Lung (tissue), 12 donors: ENCODE results near the gene PSMB5. TPM values are rescaled to one million over a fixed set of nuclear protein-coding genes. Genes with fewer than 3 reads are reported as not detected.

Source experiments
- ATAC-seq: fragments of 200-7000 bp; cut with Tn5 transposase; one replicate; pipeline ENCODE4 v1.9.1; 2020; ENCODE audit warnings: moderate number of reproducible peaks; ENCODE audit not compliant: insufficient read depth, low FRiP score
- DNase-seq, 3 donors: peaks; one replicate each; pipeline ENCODE4 v3.0.0-alpha.2; 2013 to 2017
- H3K27ac ChIP-seq, 2 donors: one replicate each; pipeline ENCODE4 v1.5.1; 2013; ENCODE audit warnings: mild to moderate bottlenecking in 2 of 2, moderate library complexity in 2 of 2, control low read depth in 1 of 2, inconsistent platforms in 1 of 2, low read depth in 1 of 2, low read length in 1 of 2
- H3K27me3 ChIP-seq, 3 donors: one replicate each; pipeline ENCODE4 v1.5.1; 2013; ENCODE audit warnings: low read length in 2 of 3; ENCODE audit not compliant: control insufficient read depth in 3 of 3, insufficient read depth in 3 of 3
- H3K36me3 ChIP-seq, 4 donors: one replicate each; pipeline ENCODE4 v1.5.1; 2013; ENCODE audit warnings: low read length in 4 of 4, mild to moderate bottlenecking in 1 of 4, moderate library complexity in 1 of 4; ENCODE audit not compliant: control insufficient read depth in 4 of 4, insufficient read depth in 4 of 4
- H3K4me1 ChIP-seq, 5 donors: one replicate each; pipeline ENCODE4 v1.5.1; 2013; ENCODE audit warnings: low read length in 5 of 5, mild to moderate bottlenecking in 2 of 5, moderate library complexity in 1 of 5; ENCODE audit not compliant: control insufficient read depth in 5 of 5, insufficient read depth in 5 of 5
- H3K4me3 ChIP-seq: one replicate; pipeline ENCODE4 v1.5.1; 2013; ENCODE audit warnings: mild to moderate bottlenecking, control low read depth, moderate library complexity
- H3K9ac ChIP-seq, 2 donors: one replicate each; pipeline ENCODE4 v1.5.1; 2013; ENCODE audit warnings: low read length in 2 of 2, control low read depth in 1 of 2; ENCODE audit not compliant: insufficient read depth in 1 of 2
- H3K9me3 ChIP-seq, 4 donors: one replicate each; pipeline ENCODE4 v1.5.1; 2013; ENCODE audit warnings: low read length in 3 of 4, mild to moderate bottlenecking in 1 of 4, moderate library complexity in 1 of 4; ENCODE audit not compliant: control insufficient read depth in 4 of 4, insufficient read depth in 3 of 4
- WGBS, 2 donors: extraction: QIAGEN DNeasy Blood & Tissue Kit; methylation state at CpG; one replicate each; pipeline ENCODE4 v1.1.7; 2013; 5-methylcytosine and 5-hydroxymethylcytosine counted together
- polyA plus RNA-seq, 2 donors: library from polyadenylated mRNA; stranded (reverse); fragments of 200-250 nt; gene quantifications; one replicate each; pipeline ENCODE4 v1.2.1, GENCODE V29; 2013
- total RNA-seq, 2 donors: library from RNA; depleted of rRNA in 1 of 2; stranded (reverse); fragments of >200 nt in 1 of 2; gene quantifications; one replicate each; pipeline ENCODE4 v1.2.1, GENCODE V29; 2014 to 2021
- TF ChIP-seq, protein P1 (sequence below): IDR thresholded peaks from 2 replicates; pipeline ENCODE4 v1.5.1; 2012; ENCODE audit warnings: mild to moderate bottlenecking; ENCODE audit errors: control extremely low read depth, extremely low read depth
- donor health status: control.
- donor health status: control.
- donor health status: Bipolar disorder and iron deficiency.
- donor health status: healthy.
- donor health status: DM: yes; HTN: yes; CAD: no.

Gene PSMB5
- total and polyA plus RNA-seq, 4 donors = 64.8 to 147 (median 101) TPM

DNA sequence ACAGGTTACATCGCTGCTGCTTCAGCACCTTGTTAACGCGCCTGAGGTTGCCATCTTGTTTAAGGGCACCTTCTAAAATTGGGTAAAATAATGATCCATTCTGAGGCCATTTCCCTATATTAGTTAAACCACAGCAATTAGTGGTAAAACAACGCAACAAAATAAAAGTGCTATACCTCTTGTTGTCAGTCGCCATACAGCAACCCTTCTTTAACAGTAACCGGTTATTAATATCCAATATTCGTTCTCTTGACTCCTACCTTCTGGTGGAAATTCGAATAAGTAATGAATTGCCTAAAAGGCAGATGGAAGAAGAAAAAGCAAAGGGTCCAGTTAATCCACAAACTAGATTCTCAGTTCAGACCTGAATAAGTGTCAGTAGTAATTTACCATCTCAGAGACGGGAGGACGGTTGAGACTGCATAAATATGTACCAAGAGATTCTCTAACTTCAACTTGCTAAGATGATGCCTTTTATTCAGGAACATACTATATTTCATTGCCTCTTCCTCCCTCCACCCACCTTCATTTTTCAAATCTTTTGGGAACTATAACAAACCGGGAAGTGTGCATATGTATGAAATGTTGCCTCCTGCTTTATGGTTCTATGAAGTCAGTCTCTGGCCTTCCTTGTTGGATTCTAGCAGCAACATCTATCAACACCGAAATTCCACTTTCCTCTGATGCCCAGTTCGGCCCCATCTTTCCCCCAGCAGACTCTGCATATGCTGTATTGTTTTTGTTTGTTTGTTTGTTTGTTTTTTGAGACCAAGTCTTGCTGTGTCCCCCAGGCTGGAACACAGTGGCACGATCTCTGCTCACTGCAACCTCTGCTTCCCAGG, 824 bp upstream of the PSMB5 start:
- WGBS, 2 donors = 72 to 73% methylated on average over 14 of the region's 14 CpGs
- Histone ChIP-seq H3K4me3 (no peak overlapping the region), H3K9ac (peak overlapping the region in 1 of 2 donors; percentile 84), H3K36me3 (peaks cover 4 to 13% (median 7%) of the 10 kb centered on the region in 4 donors), H3K27me3 (no peaks in the 10 kb centered on the region), H3K4me1 (peaks cover 0 to 17% (median 10%) of the 10 kb centered on the region in 5 donors), H3K27ac (peak overlapping the region; percentile 97 to 99), H3K9me3 (no peaks in the 10 kb centered on the region)
- no peak for ATAC-seq
- TF ChIP-seq, protein P1, sequence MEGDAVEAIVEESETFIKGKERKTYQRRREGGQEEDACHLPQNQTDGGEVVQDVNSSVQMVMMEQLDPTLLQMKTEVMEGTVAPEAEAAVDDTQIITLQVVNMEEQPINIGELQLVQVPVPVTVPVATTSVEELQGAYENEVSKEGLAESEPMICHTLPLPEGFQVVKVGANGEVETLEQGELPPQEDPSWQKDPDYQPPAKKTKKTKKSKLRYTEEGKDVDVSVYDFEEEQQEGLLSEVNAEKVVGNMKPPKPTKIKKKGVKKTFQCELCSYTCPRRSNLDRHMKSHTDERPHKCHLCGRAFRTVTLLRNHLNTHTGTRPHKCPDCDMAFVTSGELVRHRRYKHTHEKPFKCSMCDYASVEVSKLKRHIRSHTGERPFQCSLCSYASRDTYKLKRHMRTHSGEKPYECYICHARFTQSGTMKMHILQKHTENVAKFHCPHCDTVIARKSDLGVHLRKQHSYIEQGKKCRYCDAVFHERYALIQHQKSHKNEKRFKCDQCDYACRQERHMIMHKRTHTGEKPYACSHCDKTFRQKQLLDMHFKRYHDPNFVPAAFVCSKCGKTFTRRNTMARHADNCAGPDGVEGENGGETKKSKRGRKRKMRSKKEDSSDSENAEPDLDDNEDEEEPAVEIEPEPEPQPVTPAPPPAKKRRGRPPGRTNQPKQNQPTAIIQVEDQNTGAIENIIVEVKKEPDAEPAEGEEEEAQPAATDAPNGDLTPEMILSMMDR = no peak
- no peak for DNase-seq

- TF ChIP-seq, protein P1 = no peak
- H3K27ac ChIP-seq = peak overlapping the region; percentile 97 to 99
- no peaks in the 10 kb centered on the region for H3K27me3 ChIP-seq
- H3K4me3 ChIP-seq = peak overlapping the region; percentile 96
- H3K36me3 ChIP-seq = peaks cover 4 to 17% (median 10%) of the 10 kb centered on the region in 4 donors
- DNase-seq (no peak), ATAC-seq (no peak)
- H3K4me1 ChIP-seq = peaks cover 0 to 17% (median 10%) of the 10 kb centered on the region in 5 donors
- peak overlapping the region; percentile 84 to 96 for H3K9ac ChIP-seq
- WGBS, 2 donors = 43% methylated on average over 17 of the region's 17 CpGs
- H3K9me3 ChIP-seq = no peaks in the 10 kb centered on the region
Measured at GRCh38 chr14:23033801-23034497, 751 bp downstream of the PSMB5 start.

DNA sequence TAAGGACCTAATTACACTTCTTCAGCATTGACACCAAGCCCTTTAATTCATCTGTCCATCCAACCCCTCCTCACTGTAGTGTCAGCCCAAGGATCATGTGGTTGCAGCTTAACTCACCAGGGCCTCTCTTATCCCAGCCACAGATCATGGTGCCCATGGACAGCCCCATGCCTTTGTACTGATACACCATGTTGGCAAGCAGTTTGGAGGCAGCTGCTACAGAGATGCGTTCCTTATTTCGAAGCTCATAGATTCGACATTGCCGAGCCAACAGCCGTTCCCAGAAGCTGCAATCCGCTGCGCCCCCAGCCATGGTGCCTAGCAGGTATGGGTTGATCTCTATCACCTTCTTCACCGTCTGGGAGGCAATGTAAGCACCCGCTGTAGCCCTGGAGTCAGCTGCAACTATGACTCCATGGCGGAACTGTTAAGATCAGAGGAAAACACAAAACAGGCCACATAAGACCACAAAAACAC, 1.4 kb downstream of the PSMB5 start:
- peak overlapping the region in 1 of 2 donors; percentile 84 for H3K9ac ChIP-seq
- H3K4me3 ChIP-seq = no peak overlapping the region
- peaks cover 5 to 17% (median 13%) of the 10 kb centered on the region in 4 donors for H3K36me3 ChIP-seq
- H3K4me1 ChIP-seq = peaks cover 0 to 17% (median 13%) of the 10 kb centered on the region in 5 donors
- no peak overlapping the region for H3K27ac ChIP-seq
- no peak for ATAC-seq
- WGBS, 2 donors = 93 to 94% methylated on average over 10 of the region's 10 CpGs
- TF ChIP-seq, protein P1 = no peak
- no peaks in the 10 kb centered on the region for H3K27me3 ChIP-seq
- H3K9me3 ChIP-seq = no peaks in the 10 kb centered on the region
- no peak for DNase-seq
